Osteocyte (in vitro differentiated cells): ENCODE measurements around the gene GIT2. TPM values are rescaled to one million over a fixed set of nuclear protein-coding genes. Genes with fewer than 3 reads are reported as not detected.
A peak's percentile ranks its signal among the peaks of the same experiment; 100 is the strongest.

Experiments
- DNase-seq: peaks from one replicate; pipeline ENCODE4 v3.0.0; 2021; ENCODE audit warnings: mixed read lengths; ENCODE audit not compliant: unreplicated experiment; ENCODE audit errors: extremely low spot score
- H3K27ac Mint-ChIP-seq: one replicate; pipeline ENCODE4 v1.8.0; 2021; ENCODE audit warnings: mild to moderate bottlenecking, mixed read lengths; ENCODE audit not compliant: unreplicated experiment
- H3K27me3 Mint-ChIP-seq: one replicate; pipeline ENCODE4 v1.8.0; 2021; ENCODE audit warnings: mixed read lengths; ENCODE audit not compliant: unreplicated experiment
- H3K36me3 Mint-ChIP-seq: one replicate; pipeline ENCODE4 v1.8.0; 2021; ENCODE audit warnings: mixed read lengths; ENCODE audit not compliant: unreplicated experiment
- H3K4me1 Mint-ChIP-seq: one replicate; pipeline ENCODE4 v1.8.0; 2021; ENCODE audit warnings: mixed read lengths; ENCODE audit not compliant: unreplicated experiment
- H3K4me3 Mint-ChIP-seq: one replicate; pipeline ENCODE4 v1.8.0; 2021; ENCODE audit warnings: mild to moderate bottlenecking, moderate library complexity, mixed read lengths; ENCODE audit not compliant: unreplicated experiment
- H3K9me3 Mint-ChIP-seq: one replicate; pipeline ENCODE4 v1.8.0; 2021; ENCODE audit warnings: mixed read lengths; ENCODE audit not compliant: unreplicated experiment
- total RNA-seq: library from RNA; stranded (reverse); gene quantifications from 2 replicates; pipeline ENCODE4 v1.2.1, GENCODE V29; 2021
- TF ChIP-seq, protein P1 (sequence below): fragments of 200-600 bp; sonication (generic); IDR thresholded peaks from 2 replicates; pipeline ENCODE4 v1.5.0; 2021; ENCODE audit warnings: antibody characterized with exemption, mild to moderate bottlenecking, moderate library complexity

The GIT2 gene
- total RNA-seq, 1 donor from 2014 or later, result 49.6 TPM

- no peaks in the 10 kb centered on the region for H3K9me3 Mint-ChIP-seq
- peaks cover 3% of the 10 kb centered on the region for H3K36me3 Mint-ChIP-seq
- DNase-seq, result peak; percentile 94
- peaks cover 42% of the 10 kb centered on the region for H3K4me1 Mint-ChIP-seq
- TF ChIP-seq, protein P1, sequence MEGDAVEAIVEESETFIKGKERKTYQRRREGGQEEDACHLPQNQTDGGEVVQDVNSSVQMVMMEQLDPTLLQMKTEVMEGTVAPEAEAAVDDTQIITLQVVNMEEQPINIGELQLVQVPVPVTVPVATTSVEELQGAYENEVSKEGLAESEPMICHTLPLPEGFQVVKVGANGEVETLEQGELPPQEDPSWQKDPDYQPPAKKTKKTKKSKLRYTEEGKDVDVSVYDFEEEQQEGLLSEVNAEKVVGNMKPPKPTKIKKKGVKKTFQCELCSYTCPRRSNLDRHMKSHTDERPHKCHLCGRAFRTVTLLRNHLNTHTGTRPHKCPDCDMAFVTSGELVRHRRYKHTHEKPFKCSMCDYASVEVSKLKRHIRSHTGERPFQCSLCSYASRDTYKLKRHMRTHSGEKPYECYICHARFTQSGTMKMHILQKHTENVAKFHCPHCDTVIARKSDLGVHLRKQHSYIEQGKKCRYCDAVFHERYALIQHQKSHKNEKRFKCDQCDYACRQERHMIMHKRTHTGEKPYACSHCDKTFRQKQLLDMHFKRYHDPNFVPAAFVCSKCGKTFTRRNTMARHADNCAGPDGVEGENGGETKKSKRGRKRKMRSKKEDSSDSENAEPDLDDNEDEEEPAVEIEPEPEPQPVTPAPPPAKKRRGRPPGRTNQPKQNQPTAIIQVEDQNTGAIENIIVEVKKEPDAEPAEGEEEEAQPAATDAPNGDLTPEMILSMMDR, result no peak
- peak within 1 kb of the TSS; percentile 95 for H3K4me3 Mint-ChIP-seq
- H3K27me3 Mint-ChIP-seq, result no peaks in the 10 kb centered on the region
- H3K27ac Mint-ChIP-seq, result peak within 1 kb of the TSS; percentile 98
Observed at GRCh38 chr12:109998904-109999648, 2.9 kb upstream of the GIT2 start, which contains the start of gene ANKRD13A. Gene ANKRD13A (plus strand): TSS chr12:109999430. CDS start chr12:109999689, 259 bp downstream.

GRCh38 chr12:109998241-109998903 is 2.2 kb upstream of the GIT2 start:
- TF ChIP-seq, protein P1, result no peak
- H3K4me3 Mint-ChIP-seq, result peak overlapping the region; percentile 90
- H3K9me3 Mint-ChIP-seq, result no peaks in the 10 kb centered on the region
- peak overlapping the region; percentile 98 for H3K27ac Mint-ChIP-seq
- peaks cover 47% of the 10 kb centered on the region for H3K4me1 Mint-ChIP-seq
- H3K27me3 Mint-ChIP-seq, result no peaks in the 10 kb centered on the region
- H3K36me3 Mint-ChIP-seq, result peaks cover under 1% of the 10 kb centered on the region
- DNase-seq, result no peak

DNA sequence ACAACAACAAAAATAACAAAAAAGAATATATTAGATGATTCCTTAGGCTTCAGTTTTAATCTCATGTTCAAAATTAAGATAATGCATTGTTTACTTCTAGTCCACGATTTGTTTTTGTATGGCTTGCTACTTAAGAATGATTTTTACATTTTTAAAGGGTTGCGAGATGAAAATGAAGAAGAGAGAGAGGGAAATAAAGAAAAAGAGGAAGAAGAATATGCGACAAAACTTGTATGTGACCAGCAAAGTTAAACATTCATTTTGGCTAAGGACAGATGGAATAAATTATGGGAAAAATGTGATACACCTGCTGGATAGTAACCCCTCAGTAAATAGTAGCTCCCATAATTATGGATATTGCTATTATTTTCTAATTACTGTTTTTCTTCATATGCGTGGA is 1.2 kb upstream of the GIT2 start:
- H3K4me3 Mint-ChIP-seq, result peak overlapping the region; percentile 19
- no peak overlapping the region for H3K27ac Mint-ChIP-seq
- no peaks in the 10 kb centered on the region for H3K27me3 Mint-ChIP-seq
- no peak for DNase-seq
- H3K9me3 Mint-ChIP-seq, result no peaks in the 10 kb centered on the region
- H3K36me3 Mint-ChIP-seq, result no peaks in the 10 kb centered on the region
- TF ChIP-seq, protein P1, result no peak
- H3K4me1 Mint-ChIP-seq, result peaks cover 49% of the 10 kb centered on the region

- Mint-ChIP-seq H3K4me1 (peaks cover 48% of the 10 kb centered on the region), H3K27me3 (no peaks in the 10 kb centered on the region), H3K9me3 (no peaks in the 10 kb centered on the region), H3K27ac (peak overlapping the region; percentile 67), H3K4me3 (peak overlapping the region; percentile 95), H3K36me3 (no peaks in the 10 kb centered on the region)
- no peak for DNase-seq
- TF ChIP-seq, protein P1, result no peak
Observed at GRCh38 chr12:109996483-109996853, 300 bp upstream of the GIT2 start.

DNA sequence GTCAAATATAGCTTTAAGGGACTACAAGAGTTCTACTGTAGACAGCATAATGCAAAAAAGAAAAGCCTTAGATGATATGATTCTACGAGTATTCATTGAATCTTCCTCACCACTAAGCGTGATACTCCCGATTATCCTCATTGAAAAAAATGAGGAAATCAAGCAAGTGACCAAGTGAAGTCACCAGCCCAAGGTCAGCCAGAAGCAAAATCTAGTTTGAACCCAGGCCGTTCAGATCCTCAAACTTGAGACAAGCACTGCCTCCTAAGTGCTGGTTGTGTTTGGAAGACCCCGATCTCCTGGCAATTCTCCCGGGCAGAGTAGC is 845 bp downstream of the GIT2 start:
- DNase-seq, result no peak

More for the DNA sequence above, 845 bp downstream of the GIT2 start:
- H3K27me3 Mint-ChIP-seq, result no peaks in the 10 kb centered on the region
- peaks cover 4% of the 10 kb centered on the region for H3K36me3 Mint-ChIP-seq
- peak overlapping the region; percentile 95 for H3K4me3 Mint-ChIP-seq
- TF ChIP-seq, protein P1, result no peak
- no peaks in the 10 kb centered on the region for H3K9me3 Mint-ChIP-seq
- H3K4me1 Mint-ChIP-seq, result peaks cover 40% of the 10 kb centered on the region
- peak overlapping the region; percentile 70 for H3K27ac Mint-ChIP-seq
